ENCODE measurements around the gene IFT80. TPM values are rescaled to one million over a fixed set of nuclear protein-coding genes. Genes with fewer than 3 reads are reported as not detected.

IFT80 gene
- total RNA-seq, 1 experiment from 2014 or later: 9.1 TPM

DNA sequence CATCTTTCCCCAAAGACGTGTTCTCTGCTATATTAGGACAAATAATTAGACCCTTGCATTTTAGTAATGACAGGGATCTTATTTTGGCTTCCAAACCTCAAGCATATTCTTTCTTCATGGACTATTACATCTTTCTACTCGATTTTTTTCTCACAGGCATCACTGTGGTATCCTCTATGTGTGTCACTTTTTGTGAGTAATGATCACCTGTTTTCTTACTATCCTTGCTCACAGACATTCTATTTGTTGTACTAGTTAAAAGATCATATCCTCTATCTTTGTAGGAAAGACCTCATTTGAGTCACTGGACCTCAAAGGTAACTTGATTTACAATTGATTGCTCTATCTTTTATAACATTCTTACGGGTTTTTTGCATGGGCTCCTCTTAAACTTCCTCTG is 167.0 kb downstream of the IFT80 start:
- TF ChIP-seq EZH2 (IDR thresholded peaks at IDR 0.05; ENCODE audit: low read length, unreplicated experiment): no peak
- TF ChIP-seq, protein P1, sequence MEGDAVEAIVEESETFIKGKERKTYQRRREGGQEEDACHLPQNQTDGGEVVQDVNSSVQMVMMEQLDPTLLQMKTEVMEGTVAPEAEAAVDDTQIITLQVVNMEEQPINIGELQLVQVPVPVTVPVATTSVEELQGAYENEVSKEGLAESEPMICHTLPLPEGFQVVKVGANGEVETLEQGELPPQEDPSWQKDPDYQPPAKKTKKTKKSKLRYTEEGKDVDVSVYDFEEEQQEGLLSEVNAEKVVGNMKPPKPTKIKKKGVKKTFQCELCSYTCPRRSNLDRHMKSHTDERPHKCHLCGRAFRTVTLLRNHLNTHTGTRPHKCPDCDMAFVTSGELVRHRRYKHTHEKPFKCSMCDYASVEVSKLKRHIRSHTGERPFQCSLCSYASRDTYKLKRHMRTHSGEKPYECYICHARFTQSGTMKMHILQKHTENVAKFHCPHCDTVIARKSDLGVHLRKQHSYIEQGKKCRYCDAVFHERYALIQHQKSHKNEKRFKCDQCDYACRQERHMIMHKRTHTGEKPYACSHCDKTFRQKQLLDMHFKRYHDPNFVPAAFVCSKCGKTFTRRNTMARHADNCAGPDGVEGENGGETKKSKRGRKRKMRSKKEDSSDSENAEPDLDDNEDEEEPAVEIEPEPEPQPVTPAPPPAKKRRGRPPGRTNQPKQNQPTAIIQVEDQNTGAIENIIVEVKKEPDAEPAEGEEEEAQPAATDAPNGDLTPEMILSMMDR (conservative IDR thresholded peaks at IDR 0.05; ENCODE audit: low read depth, low read length): no peak
- TF ChIP-seq EZH2phosphoT487 (IDR thresholded peaks at IDR 0.05; ENCODE audit: borderline replicate concordance, low read length): no peak
- no peak overlapping the region for H3K9ac ChIP-seq (ENCODE audit: low read length)

DNA sequence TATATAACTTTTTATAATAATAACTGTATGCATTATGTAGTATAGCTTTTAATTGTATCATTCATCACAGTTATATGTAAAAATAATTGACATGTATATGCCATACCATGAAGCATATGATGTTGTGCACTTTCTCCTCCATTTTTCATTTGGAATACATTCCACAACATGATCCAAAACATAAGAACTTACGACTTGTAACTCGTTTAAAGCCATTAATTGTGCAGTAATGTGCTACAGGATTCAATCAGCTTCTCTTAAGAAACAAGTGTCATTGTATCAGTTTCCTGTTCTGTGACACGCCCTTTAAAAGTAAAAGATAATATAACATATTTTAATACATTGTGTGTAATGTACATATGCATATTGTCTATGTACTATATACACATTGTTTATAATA is 171.6 kb downstream of the IFT80 start:
- BruUV-seq (replicated peaks): no TSS peak
- ChIA-PET CTCF (no interaction called here), POLR2A (ENCODE audit: unreplicated experiment) (no interaction called here)
- H3F3A ChIP-seq (ENCODE audit: low read length, unreplicated experiment): no peaks in the 10 kb centered on the region
- H3K9ac ChIP-seq (ENCODE audit: low read length): no peak overlapping the region
- DNase-seq (no peak), ATAC-seq (no peak)
- no peaks in the 10 kb centered on the region for H4K20me1 ChIP-seq (ENCODE audit: low read length)
- no peak overlapping the region for H3K4me3 ChIP-seq (ENCODE audit: low read length)
- intact Hi-C loops (cut with micrococcal nuclease): loop anchor here (5.0 to 10.0 kb wide), 2 partner anchors 115 to 187 kb away; no protein-coding TSS in a partner anchor
- no peaks in the 10 kb centered on the region for H3K79me2 ChIP-seq (ENCODE audit: low read length)
- no peaks in the 10 kb centered on the region for H3K36me3 ChIP-seq (ENCODE audit: low read depth, low read length)
- TF ChIP-seq, protein P1 (conservative IDR thresholded peaks at IDR 0.05; ENCODE audit: low read depth, low read length): no peak
- TF ChIP-seq EZH2 (IDR thresholded peaks at IDR 0.05; ENCODE audit: low read length, unreplicated experiment) (no peak), EZH2phosphoT487 (IDR thresholded peaks at IDR 0.05; ENCODE audit: borderline replicate concordance, low read length) (no peak)
- no peaks in the 10 kb centered on the region for H3K9me3 ChIP-seq (ENCODE audit: low read length)
- H3K9me2 ChIP-seq (replicated peaks; ENCODE audit: low read length): no peaks in the 10 kb centered on the region
- H3K4me2 ChIP-seq (ENCODE audit: low read length): no peak overlapping the region
- H3K27ac ChIP-seq (ENCODE audit: low read length): no peak overlapping the region
- peaks cover 5% of the 10 kb centered on the region; the same call in 1 of the 2 replicates for H3K4me1 ChIP-seq (ENCODE audit: insufficient read depth, low read length)
- H2AFZ ChIP-seq (ENCODE audit: low read length): no peak overlapping the region
- peaks cover 21% of the 10 kb centered on the region for H3K27me3 ChIP-seq (ENCODE audit: low read length)

More for the DNA sequence above, 167.0 kb downstream of the IFT80 start:
- Histone ChIP-seq H3K4me2 (ENCODE audit: low read length) (no peak overlapping the region), H3K9me3 (ENCODE audit: low read length) (no peaks in the 10 kb centered on the region), H4K20me1 (ENCODE audit: low read length) (no peaks in the 10 kb centered on the region), H3F3A (ENCODE audit: low read length, unreplicated experiment) (no peaks in the 10 kb centered on the region), H3K4me3 (ENCODE audit: low read length) (no peak overlapping the region), H3K9me2 (replicated peaks; ENCODE audit: low read length) (no peaks in the 10 kb centered on the region), H2AFZ (ENCODE audit: low read length) (no peak overlapping the region), H3K27ac (ENCODE audit: low read length) (no peak overlapping the region), H3K27me3 (ENCODE audit: low read length) (0 out of 2 replicates have a peak, but pooled peaks cover under 1% of the 10 kb centered on the region), H3K4me1 (ENCODE audit: insufficient read depth, low read length) (no peaks in the 10 kb centered on the region), H3K79me2 (ENCODE audit: low read length) (no peaks in the 10 kb centered on the region), H3K36me3 (ENCODE audit: low read depth, low read length) (no peaks in the 10 kb centered on the region)
- POLR2A ChIA-PET (ENCODE audit: unreplicated experiment): no interaction called here
- BruUV-seq (replicated peaks): no TSS peak
- ATAC-seq (peak; percentile 58), DNase-seq (peak; percentile 21)
- intact Hi-C loops (cut with micrococcal nuclease): no loop called here
- CTCF ChIA-PET: no interaction called here

DNA sequence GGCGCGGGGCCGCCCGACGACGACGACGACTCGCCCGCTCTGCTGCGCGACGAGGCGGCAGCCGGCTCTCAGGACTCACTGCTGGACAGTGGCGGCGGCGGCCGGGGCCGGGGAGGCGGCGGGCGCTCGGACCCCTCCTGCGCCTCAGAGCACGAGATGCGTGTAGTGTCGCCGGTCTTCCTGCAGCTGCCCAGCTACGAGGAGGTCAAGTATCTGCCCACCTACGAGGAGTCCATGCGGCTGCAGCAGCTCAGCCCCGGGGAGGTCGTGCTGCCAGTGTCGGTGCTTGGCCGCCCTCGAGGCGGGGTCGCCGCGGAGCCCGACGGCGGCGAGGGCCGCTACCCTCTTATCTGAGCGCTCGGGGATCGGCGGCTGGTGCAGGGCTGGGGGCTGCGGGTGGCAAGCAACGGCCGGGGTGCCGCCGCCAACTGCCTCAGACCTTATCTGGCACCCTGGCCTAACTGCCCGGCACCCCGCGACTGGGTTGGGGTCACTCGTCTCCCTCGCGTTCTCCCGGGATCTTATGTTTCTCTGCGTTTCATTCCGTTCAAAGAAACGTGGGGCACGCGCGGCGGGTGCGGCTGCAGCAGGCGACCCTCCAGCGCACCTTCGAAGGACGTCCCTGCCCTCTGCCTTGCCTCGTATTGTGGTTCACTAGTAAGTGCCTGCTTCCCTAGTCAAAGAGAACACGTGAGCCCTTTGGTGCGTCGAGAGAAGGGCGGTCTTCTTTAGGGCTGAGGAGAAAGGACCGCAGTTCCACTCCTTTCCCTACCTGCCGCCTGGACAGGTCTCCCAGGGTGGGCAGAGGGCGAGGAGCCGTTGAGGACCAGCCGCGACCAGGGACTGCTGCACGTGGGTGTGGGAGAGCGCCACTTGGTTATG is 172.8 kb downstream of the IFT80 start:
- intact Hi-C loops (cut with micrococcal nuclease): loop anchor here (5.0 to 10.0 kb wide), 2 partner anchors 116 to 189 kb away; no protein-coding TSS in a partner anchor
- peak overlapping the region; percentile 74 for H3K4me3 ChIP-seq (ENCODE audit: low read length)
- no peak for DNase-seq
- no peaks in the 10 kb centered on the region for H3K79me2 ChIP-seq (ENCODE audit: low read length)
- H3K4me1 ChIP-seq (ENCODE audit: insufficient read depth, low read length): peaks cover 5% of the 10 kb centered on the region; the same call in 1 of the 2 replicates
- peak overlapping the region; percentile 85 for H2AFZ ChIP-seq (ENCODE audit: low read length)
- no peaks in the 10 kb centered on the region for H3K9me2 ChIP-seq (replicated peaks; ENCODE audit: low read length)
- H3K9ac ChIP-seq (ENCODE audit: low read length): no peak overlapping the region
- peak overlapping the region; percentile 93 for H3K4me2 ChIP-seq (ENCODE audit: low read length)
- no peaks in the 10 kb centered on the region for H4K20me1 ChIP-seq (ENCODE audit: low read length)
- H3F3A ChIP-seq (ENCODE audit: low read length, unreplicated experiment): no peaks in the 10 kb centered on the region
- H3K27ac ChIP-seq (ENCODE audit: low read length): no peak overlapping the region
- no peaks in the 10 kb centered on the region for H3K36me3 ChIP-seq (ENCODE audit: low read depth, low read length)
- ChIA-PET CTCF (no interaction called here), POLR2A (ENCODE audit: unreplicated experiment) (no interaction called here)
- H3K9me3 ChIP-seq (ENCODE audit: low read length): no peaks in the 10 kb centered on the region
- TF ChIP-seq EZH2phosphoT487 (IDR thresholded peaks at IDR 0.05; ENCODE audit: borderline replicate concordance, low read length): no peak
- TF ChIP-seq EZH2 (IDR thresholded peaks at IDR 0.05; ENCODE audit: low read length, unreplicated experiment): no peak
- TF ChIP-seq, protein P1 (conservative IDR thresholded peaks at IDR 0.05; ENCODE audit: low read depth, low read length): no peak
- BruUV-seq (replicated peaks): no TSS peak
- H3K27me3 ChIP-seq (ENCODE audit: low read length): peaks cover 21% of the 10 kb centered on the region
- peak; percentile 33 for ATAC-seq

Measured in PC-3 (cell line).